HepG2 (cell line): Measurements from ENCODE around the gene SMARCA4. TPM values are rescaled to one million over a fixed set of nuclear protein-coding genes. Genes with fewer than 3 reads are reported as not detected.

Source experiments
- ASH2L ChIP-seq: fragments of 300-600, 200-600 bp; sonication (generic); IDR thresholded peaks from 2 replicates; pipeline ENCODE4 v1.7.0; 2017; ENCODE audit warnings: low read depth, mild to moderate bottlenecking, moderate library complexity, mixed read lengths, low read length; ENCODE audit not compliant: insufficient read length
- FOXJ3 ChIP-seq: sonication (generic); formaldehyde crosslinking; IDR thresholded peaks from 2 replicates; pipeline ENCODE4 v1.4.0; 2020; ENCODE audit warnings: missing genetic modification reagents, mild to moderate bottlenecking, borderline replicate concordance
- GMEB2 ChIP-seq: IDR thresholded peaks from 2 replicates; pipeline ENCODE4 v1.6.1; 2016; ENCODE audit warnings: missing biosample characterization, missing genetic modification reagents, low read depth
- HNRNPK ChIP-seq: fragments of 200-400 bp; formaldehyde crosslinking; IDR thresholded peaks from 2 replicates; pipeline ENCODE4 v1.6.1; 2018; ENCODE audit warnings: low read length, low read depth, moderate library complexity, mild to moderate bottlenecking; ENCODE audit not compliant: poor library complexity, severe bottlenecking
- MED13 ChIP-seq: sonication (generic); formaldehyde crosslinking; IDR thresholded peaks from 2 replicates; pipeline ENCODE4 v1.5.0; 2020; ENCODE audit warnings: missing genetic modification reagents
- NCOA5 ChIP-seq: sonication (generic); formaldehyde crosslinking; IDR thresholded peaks from 2 replicates; pipeline ENCODE4 v1.4.0; 2020; ENCODE audit warnings: missing genetic modification reagents
- NFYB ChIP-seq: sonication (generic); formaldehyde crosslinking; IDR thresholded peaks from 2 replicates; pipeline ENCODE4 v1.4.0; 2020; ENCODE audit warnings: missing genetic modification reagents
- PHF20 ChIP-seq: sonication (generic); formaldehyde crosslinking; IDR thresholded peaks from 2 replicates; pipeline ENCODE4 v1.5.0; 2020; ENCODE audit warnings: mild to moderate bottlenecking, missing genetic modification reagents
- POLR2G ChIP-seq: fragments of 200-400 bp; formaldehyde crosslinking; IDR thresholded peaks from 2 replicates; pipeline ENCODE4 v1.6.1; 2018; ENCODE audit warnings: mild to moderate bottlenecking, low read depth, low read length, moderate library complexity
- PREB ChIP-seq: sonication (generic); formaldehyde crosslinking; IDR thresholded peaks from 2 replicates; pipeline ENCODE4 v1.4.0; 2020; ENCODE audit warnings: missing genetic modification reagents
- RFXAP ChIP-seq: sonication (generic); formaldehyde crosslinking; IDR thresholded peaks from 2 replicates; pipeline ENCODE4 v1.4.0; 2020; ENCODE audit warnings: missing genetic modification reagents, borderline replicate concordance
- SALL1 ChIP-seq: sonication (generic); formaldehyde crosslinking; IDR thresholded peaks from 2 replicates; pipeline ENCODE4 v1.8.0; 2022; ENCODE audit warnings: mild to moderate bottlenecking, missing genetic modification reagents
- SAP130 ChIP-seq: IDR thresholded peaks from 2 replicates; pipeline ENCODE4 v1.6.1; 2016; ENCODE audit warnings: low read depth
- TOPORS ChIP-seq: sonication (generic); formaldehyde crosslinking; IDR thresholded peaks from 2 replicates; pipeline ENCODE4 v1.8.0; 2023; ENCODE audit warnings: mild to moderate bottlenecking, missing genetic modification reagents
- ZBTB20 ChIP-seq: sonication (generic); formaldehyde crosslinking; IDR thresholded peaks from 2 replicates; pipeline ENCODE4 v1.8.1; 2023; ENCODE audit warnings: missing genetic modification reagents, low read depth, mild to moderate bottlenecking, borderline replicate concordance
- ZBTB3 ChIP-seq: sonication (generic); formaldehyde crosslinking; IDR thresholded peaks from 2 replicates; pipeline ENCODE4 v1.4.0; 2020; ENCODE audit warnings: low read depth, mild to moderate bottlenecking, moderate library complexity, missing genetic modification reagents, borderline replicate concordance
- ZBTB37 ChIP-seq: sonication (generic); formaldehyde crosslinking; IDR thresholded peaks from 2 replicates; pipeline ENCODE4 v1.4.0; 2020; ENCODE audit warnings: mild to moderate bottlenecking, missing genetic modification reagents
- ZNF235 ChIP-seq: sonication (generic); formaldehyde crosslinking; IDR thresholded peaks from 2 replicates; pipeline ENCODE4 v1.8.1; 2023; ENCODE audit warnings: mild to moderate bottlenecking, missing genetic modification reagents, borderline replicate concordance
- ZNF501 ChIP-seq: sonication (generic); formaldehyde crosslinking; IDR thresholded peaks from 2 replicates; pipeline ENCODE4 v1.5.1; 2020; ENCODE audit warnings: mild to moderate bottlenecking, moderate library complexity, missing genetic modification reagents
- ZNF710 ChIP-seq: sonication (generic); formaldehyde crosslinking; IDR thresholded peaks from 2 replicates; pipeline ENCODE4 v1.5.0; 2020; ENCODE audit warnings: mild to moderate bottlenecking, missing genetic modification reagents, borderline replicate concordance
- ZNF788 ChIP-seq: sonication (generic); formaldehyde crosslinking; IDR thresholded peaks from 2 replicates; pipeline ENCODE4 v1.5.0; 2020; ENCODE audit warnings: mild to moderate bottlenecking, missing genetic modification reagents, borderline replicate concordance
- ZSCAN21 ChIP-seq: sonication (generic); formaldehyde crosslinking; IDR thresholded peaks from 2 replicates; pipeline ENCODE4 v1.8.0; 2022; ENCODE audit warnings: mild to moderate bottlenecking, missing genetic modification reagents, moderate library complexity, borderline replicate concordance
- polyA plus RNA-seq, 8 experiments: library from polyadenylated mRNA; depleted of rRNA in 3 of 8; stranded (reverse) in 7 of 8; unstranded in 1 of 8; fragments of >200 nt; fragmentation: Illumina TruSeq in 4 of 8; extraction: Trizol in 4 of 8; gene quantifications; 2 replicates each; pipeline versions ENCODE4 v1.2.1 to v1.2.3, GENCODE V29; 2011 to 2016; ENCODE audit warnings: low read depth in 4 of 8, missing spikeins in 1 of 8, mixed read lengths in 1 of 8; ENCODE audit not compliant: insufficient read depth in 1 of 8
- total RNA-seq, 5 experiments: library from RNA; depleted of rRNA; stranded (reverse); fragments of >200 nt; fragmentation: Illumina TruSeq; extraction: Trizol; gene quantifications; 2 replicates each; pipeline ENCODE4 v1.2.3, GENCODE V29; 2016; ENCODE audit warnings: low read depth in 1 of 5

Gene SMARCA4
- total and polyA plus RNA-seq, 2 of the 13 experiments (the other 11 are each of a cell fraction or from before 2014, with no cell fraction given): 25.4 to 45.9 TPM

- TF ChIP-seq PREB (no peak), GMEB2 (CRISPR knock-in tag) (no peak), RFXAP (CRISPR knock-in tag) (no peak; the same call in 1 of the 2 replicates), SALL1 (CRISPR knock-in tag) (peak; percentile 80), ZBTB3 (CRISPR knock-in tag) (0 out of 2 replicates have a peak, but pooled peaks have one; percentile 23), NFYB (CRISPR knock-in tag) (peak; percentile 41; the same call in 1 of the 2 replicates), SAP130 (CRISPR knock-in tag) (peak; percentile 94), ZNF501 (peak; percentile 89), ZNF788 (CRISPR knock-in tag) (peak; percentile 79; the same call in 1 of the 2 replicates), PHF20 (CRISPR knock-in tag) (peak; percentile 95), POLR2G (peak; percentile 87), ASH2L (peak; percentile 95), ZBTB37 (CRISPR knock-in tag) (no peak), ZNF710 (peak; percentile 66), TOPORS (peak; percentile 33; the same call in 1 of the 2 replicates), ZBTB20 (CRISPR knock-in tag) (peak; percentile 43; the same call in 1 of the 2 replicates), ZNF235 (CRISPR knock-in tag) (peak; percentile 74), NCOA5 (CRISPR knock-in tag) (no peak), MED13 (CRISPR knock-in tag) (0 out of 2 replicates have a peak, but pooled peaks have one; percentile 18), HNRNPK (no peak), FOXJ3 (CRISPR knock-in tag) (0 out of 2 replicates have a peak, but pooled peaks have one; percentile 39), ZSCAN21 (CRISPR knock-in tag) (no peak)
Observed at GRCh38 chr19:10928563-10929401, 32.0 kb upstream of the SMARCA4 start, which contains the start of the genes TIMM29 and YIPF2 (continued).
